ENCODE data around the gene MYOC. TPM values are rescaled to one million over a fixed set of nuclear protein-coding genes. Genes with fewer than 3 reads are reported as not detected.

The MYOC gene
- total RNA-seq, 1 donor: not detected

DNA sequence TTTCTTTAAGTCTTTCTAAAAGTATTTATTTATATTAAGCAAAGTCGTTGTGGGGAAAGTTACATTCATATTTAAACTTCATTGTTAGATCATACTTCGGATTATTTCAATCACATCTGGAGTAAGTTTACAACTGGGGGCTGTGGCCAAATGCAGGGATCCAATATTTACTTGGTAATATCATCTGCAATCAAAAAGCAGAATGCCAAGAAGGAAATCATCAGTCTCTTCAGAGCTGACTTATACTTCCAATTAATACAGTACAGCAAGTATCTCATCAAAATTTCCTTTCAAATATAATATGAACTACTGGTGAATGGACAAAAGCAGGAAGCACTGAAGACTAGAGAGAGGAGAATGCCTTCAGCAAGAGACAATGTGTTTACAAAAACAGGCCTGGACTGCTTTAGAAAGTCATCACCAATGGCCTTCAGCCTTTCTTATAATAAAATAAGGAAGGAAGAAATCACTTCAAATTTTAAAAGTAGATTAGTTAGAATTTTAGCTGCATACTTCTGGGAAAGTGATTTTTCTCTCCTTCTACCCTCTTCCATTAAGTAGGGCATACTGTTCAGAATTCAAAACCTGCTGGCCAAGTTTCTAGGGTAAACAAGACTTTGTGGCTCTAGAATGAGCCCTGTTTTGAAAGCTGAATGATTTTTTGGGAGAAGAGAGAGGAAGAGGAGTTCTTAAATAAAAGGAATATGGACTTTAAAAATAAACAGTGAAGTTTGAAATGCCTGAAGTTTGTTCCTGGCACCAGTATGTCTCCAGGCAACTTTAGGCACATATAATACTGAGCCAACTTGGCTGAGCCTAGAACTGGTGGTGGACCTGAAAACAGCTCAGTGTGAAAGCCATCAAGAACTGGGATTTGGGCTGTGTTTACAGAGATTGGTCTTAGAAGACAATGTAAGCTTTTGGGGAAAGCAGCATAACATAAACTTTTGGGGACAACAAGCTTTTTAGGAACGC is 22.2 kb upstream of the MYOC start:
- no peak overlapping the region for H3K4me3 ChIP-seq (ENCODE audit: low read depth, low read length)
- no peak for DNase-seq (ENCODE audit: low read depth)
- no peak for TF ChIP-seq CTCF (IDR thresholded peaks at IDR 0.05; ENCODE audit: insufficient read depth, low read depth, low read length)

DNA sequence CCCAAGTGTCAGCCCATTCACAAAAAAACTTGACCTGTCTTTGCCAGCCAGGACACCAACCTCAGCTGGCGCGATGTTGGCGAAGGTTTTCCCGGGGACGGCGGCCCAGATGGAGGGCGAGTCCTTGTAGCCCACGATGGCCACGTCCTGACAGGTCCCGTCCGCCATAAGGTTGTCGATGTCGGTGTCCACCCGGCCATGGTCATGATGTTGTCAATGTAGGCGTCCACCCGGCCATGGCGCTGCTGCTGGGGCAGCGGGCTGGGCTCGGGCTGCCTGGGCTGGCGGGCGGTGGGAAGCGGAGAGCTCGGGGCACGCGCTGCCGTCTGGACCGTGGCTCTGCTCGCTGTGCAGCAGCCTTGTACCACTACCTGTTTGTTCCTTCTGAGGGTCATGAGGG is 18.3 kb upstream of the MYOC start:
- no peak for TF ChIP-seq CTCF (IDR thresholded peaks at IDR 0.05; ENCODE audit: insufficient read depth, low read depth, low read length)
- no peak for DNase-seq (ENCODE audit: low read depth)
- H3K4me3 ChIP-seq (ENCODE audit: low read depth, low read length): no peak overlapping the region

DNA sequence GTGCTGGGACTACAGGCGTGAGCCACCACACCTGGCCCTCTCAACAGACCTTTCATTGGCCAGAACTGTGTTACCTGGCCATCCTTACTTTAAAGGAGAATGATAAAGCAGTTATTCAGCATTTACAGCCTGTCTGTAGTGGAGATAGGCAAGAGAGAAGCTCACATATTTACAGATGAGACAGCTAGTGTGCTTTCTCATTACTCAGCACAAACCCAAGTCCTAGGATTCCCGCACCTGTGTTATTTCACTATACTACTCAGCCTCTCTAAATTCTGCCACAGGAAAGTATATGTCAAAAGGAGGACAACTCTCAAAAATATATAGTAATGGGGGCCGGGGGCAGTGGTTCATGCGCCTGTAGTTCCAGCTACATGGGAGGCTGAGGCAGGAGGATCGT is 15.9 kb upstream of the MYOC start:
- no peak for DNase-seq (ENCODE audit: low read depth)
- no peak for TF ChIP-seq CTCF (IDR thresholded peaks at IDR 0.05; ENCODE audit: insufficient read depth, low read depth, low read length)
- no peak overlapping the region for H3K4me3 ChIP-seq (ENCODE audit: low read depth, low read length)

DNA sequence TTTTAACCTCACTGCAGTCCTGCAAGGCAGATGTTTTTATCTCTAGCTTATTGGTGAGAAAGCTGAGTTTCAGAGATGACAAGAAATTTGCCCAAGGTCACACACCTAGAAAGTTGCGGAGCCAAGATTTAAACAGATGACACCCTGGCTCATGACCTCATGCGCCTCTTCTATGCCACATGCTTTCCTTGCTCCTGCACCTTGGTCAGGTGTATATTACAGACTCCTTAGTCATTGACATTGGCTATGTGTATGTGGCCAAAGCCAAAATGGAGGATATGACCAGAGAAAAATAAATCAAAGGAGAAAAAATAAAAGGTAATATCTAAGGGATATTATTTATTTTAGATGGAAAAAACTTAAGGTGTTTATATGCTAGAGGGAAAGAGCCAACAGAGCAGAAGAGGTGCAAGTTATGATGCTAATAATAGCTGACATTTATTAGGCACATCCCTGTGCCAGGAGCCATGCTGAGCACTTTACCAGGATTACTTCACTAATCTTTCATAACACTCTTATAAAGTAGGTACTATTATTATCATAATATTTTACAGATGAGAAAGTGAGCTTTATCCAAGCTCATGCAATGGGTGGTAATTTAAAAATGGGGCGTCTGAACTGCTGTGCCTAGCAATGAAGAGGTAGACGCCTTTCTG is 13.8 kb upstream of the MYOC start:
- no peak for DNase-seq (ENCODE audit: low read depth)
- TF ChIP-seq CTCF (IDR thresholded peaks at IDR 0.05; ENCODE audit: insufficient read depth, low read depth, low read length): no peak
- H3K4me3 ChIP-seq (ENCODE audit: low read depth, low read length): no peak overlapping the region

DNA sequence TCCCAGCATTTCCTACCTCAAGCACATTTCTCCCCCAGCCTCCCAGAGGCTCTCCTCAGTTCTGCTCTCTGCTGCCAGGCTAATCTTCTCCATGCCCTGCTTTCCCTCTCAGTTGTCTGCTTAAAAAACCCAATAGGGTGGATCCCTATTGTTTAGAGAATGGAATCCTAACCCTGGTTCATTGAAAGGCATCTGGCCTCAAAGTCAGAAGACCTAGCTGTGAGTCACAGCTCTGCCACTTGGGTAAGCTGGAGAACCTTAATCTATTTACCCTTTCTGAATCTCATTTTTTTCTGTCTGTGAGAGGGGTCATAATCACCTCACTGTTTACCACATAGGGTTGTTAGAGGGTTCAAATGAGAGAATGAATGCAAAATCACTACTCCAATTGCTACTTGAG is 12.5 kb upstream of the MYOC start:
- no peak overlapping the region for H3K4me3 ChIP-seq (ENCODE audit: low read depth, low read length)
- DNase-seq (ENCODE audit: low read depth): no peak
- no peak for TF ChIP-seq CTCF (IDR thresholded peaks at IDR 0.05; ENCODE audit: insufficient read depth, low read depth, low read length)

DNA sequence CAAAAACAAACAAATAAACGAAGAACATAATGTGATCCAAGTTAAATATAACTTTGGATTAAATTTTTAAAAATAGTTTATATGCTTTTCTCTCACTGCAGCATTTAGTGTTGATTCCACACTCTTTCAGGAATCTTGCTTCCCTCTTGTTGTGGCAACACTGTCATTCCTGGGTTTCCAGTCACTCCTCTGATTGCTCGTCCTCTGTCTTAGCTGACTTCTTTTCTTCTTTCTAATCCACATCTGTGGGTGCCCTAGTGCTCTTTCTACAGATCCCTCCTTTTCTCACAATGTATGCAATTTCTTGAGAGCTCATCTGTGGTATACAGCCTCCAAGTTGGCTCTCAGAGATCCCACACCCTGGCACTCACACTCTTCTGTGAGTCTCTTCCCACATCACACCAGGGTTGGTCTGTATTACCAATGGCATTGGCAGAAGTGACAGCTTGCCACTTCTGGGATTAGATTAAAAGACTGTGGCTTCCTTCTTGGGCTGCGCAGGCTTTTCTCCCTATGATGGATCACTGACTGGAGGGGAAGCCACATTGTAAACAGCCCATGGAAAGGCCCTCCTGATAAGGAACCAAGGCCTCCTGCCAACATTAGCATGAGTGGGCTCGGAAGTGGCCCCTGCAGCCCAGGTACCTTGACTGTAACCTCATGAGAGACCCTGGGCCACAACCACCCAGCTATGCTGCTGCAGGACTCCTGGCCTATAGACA is 11.5 kb upstream of the MYOC start:
- no peak for TF ChIP-seq CTCF (IDR thresholded peaks at IDR 0.05; ENCODE audit: insufficient read depth, low read depth, low read length)
- no peak for DNase-seq (ENCODE audit: low read depth)
- no peak overlapping the region for H3K4me3 ChIP-seq (ENCODE audit: low read depth, low read length)
